GM18498 (cell line): ENCODE results near the gene ZNF557.

Experiments used
- ATAC-seq: cut with Tn5 transposase; IDR thresholded peaks from one replicate; pipeline ENCODE4 v1.9.1; 2021; ENCODE audit warnings: mild to moderate bottlenecking, moderate library complexity; ENCODE audit not compliant: unreplicated experiment

The ZNF557 gene

DNA sequence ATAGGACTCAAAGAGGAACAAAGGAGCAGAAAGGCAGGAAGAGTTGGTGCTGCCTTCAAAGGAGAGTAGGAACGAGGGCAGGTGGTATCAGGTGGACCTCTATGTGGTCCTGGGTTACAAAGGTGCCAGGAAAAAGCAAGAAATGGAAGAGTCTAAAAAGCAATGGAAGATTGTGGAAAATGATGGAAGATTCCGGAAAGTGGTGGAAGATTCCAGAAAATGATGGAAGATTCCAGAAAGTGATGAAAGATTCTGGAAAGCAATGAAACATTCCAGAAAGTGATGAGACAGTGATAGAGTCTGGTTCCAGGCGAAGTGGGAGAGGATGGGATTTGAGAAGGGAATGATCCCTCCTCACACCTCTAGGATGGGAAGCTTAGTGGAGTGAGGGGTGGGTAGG lies 55.3 kb downstream of the ZNF557 start:
- no peak for ATAC-seq

DNA sequence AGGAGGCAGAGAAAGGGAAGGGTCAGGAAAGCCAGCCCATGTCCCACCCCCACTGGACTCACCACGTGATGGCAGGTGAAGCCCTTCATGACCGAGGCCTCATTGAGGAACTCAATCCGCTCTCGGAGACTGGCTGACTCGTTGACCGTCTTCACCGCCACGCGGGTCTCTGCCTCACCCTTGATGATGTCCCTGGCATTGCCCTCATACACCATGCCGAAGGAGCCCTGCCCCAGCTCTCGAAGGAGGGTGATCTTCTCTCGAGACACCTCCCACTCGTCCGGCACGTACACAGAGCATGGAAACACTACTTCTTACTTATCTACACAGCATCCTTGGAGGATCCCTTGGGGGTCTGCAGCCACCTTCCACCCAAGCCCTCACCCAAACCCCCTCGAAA lies 55.7 kb downstream of the ZNF557 start:
- no peak for ATAC-seq

- no peak for ATAC-seq
Observed at GRCh38 chr19:7126132-7126531, 56.6 kb downstream of the ZNF557 start.

DNA sequence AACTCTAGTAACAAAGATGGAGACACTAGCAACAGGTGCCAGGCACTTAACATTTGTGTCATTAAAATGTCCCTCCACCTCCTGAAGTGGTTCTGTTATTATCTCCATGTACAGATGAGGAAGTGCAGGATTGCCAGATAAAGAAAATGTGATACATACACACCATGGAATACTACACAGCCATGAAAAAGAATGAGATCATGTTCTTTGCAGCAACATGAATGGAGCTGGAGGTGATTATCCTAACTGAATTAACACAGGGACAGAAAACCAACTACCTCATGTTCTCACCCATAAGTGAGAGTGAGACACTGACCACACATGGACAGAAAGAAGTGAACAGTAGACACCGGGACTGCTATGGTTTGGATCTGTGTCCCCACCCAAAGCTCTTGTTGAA lies 60.5 kb downstream of the ZNF557 start:
- ATAC-seq, result no peak

- ATAC-seq, result no peak
Observed at GRCh38 chr19:7132054-7132453, 62.6 kb downstream of the ZNF557 start.

- no peak for ATAC-seq
Observed at GRCh38 chr19:7137120-7137519, 67.6 kb downstream of the ZNF557 start.
